ENCODE results near the gene FCER1G.

The FCER1G gene

GRCh38 chr1:161172349-161172748 lies 42.7 kb upstream of the FCER1G start:
- no peak overlapping the region for H3K9ac ChIP-seq (ENCODE audit: low read length)
- 0 out of 2 replicates have a peak, but pooled peaks cover 4% of the 10 kb centered on the region for H3F3A ChIP-seq (ENCODE audit: insufficient read depth)
- H3K79me2 ChIP-seq (ENCODE audit: insufficient read depth, low read length) = no peaks in the 10 kb centered on the region; the same call in 1 of the 2 replicates
- no peak overlapping the region for H2AFZ ChIP-seq (ENCODE audit: low read depth, low read length, severe bottlenecking)
- H3K9me2 ChIP-seq (replicated peaks; ENCODE audit: insufficient read depth, low read length) = no peaks in the 10 kb centered on the region
- H3K4me2 ChIP-seq (ENCODE audit: low read depth, low read length, poor library complexity, severe bottlenecking) = no peak overlapping the region
- H4K20me1 ChIP-seq (ENCODE audit: low read depth, low read length) = no peaks in the 10 kb centered on the region
- TF ChIP-seq, protein P1, sequence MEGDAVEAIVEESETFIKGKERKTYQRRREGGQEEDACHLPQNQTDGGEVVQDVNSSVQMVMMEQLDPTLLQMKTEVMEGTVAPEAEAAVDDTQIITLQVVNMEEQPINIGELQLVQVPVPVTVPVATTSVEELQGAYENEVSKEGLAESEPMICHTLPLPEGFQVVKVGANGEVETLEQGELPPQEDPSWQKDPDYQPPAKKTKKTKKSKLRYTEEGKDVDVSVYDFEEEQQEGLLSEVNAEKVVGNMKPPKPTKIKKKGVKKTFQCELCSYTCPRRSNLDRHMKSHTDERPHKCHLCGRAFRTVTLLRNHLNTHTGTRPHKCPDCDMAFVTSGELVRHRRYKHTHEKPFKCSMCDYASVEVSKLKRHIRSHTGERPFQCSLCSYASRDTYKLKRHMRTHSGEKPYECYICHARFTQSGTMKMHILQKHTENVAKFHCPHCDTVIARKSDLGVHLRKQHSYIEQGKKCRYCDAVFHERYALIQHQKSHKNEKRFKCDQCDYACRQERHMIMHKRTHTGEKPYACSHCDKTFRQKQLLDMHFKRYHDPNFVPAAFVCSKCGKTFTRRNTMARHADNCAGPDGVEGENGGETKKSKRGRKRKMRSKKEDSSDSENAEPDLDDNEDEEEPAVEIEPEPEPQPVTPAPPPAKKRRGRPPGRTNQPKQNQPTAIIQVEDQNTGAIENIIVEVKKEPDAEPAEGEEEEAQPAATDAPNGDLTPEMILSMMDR (IDR thresholded peaks at IDR 0.05; ENCODE audit: insufficient read depth, low read length, poor library complexity, severe bottlenecking) = no peak
- TF ChIP-seq EZH2phosphoT487 (conservative IDR thresholded peaks at IDR 0.05; ENCODE audit: low read length) = no peak
- H3K9me3 ChIP-seq (ENCODE audit: insufficient read depth, low read length) = no peaks in the 10 kb centered on the region
- no peaks in the 10 kb centered on the region for H3K27me3 ChIP-seq (ENCODE audit: low read length)
- H3K4me3 ChIP-seq (ENCODE audit: insufficient read depth, low read length, poor library complexity, severe bottlenecking) = no peak overlapping the region
- H3K27ac ChIP-seq (ENCODE audit: low read depth, low read length) = no peak overlapping the region
- no peaks in the 10 kb centered on the region for H3K36me3 ChIP-seq (ENCODE audit: low read length)

DNA sequence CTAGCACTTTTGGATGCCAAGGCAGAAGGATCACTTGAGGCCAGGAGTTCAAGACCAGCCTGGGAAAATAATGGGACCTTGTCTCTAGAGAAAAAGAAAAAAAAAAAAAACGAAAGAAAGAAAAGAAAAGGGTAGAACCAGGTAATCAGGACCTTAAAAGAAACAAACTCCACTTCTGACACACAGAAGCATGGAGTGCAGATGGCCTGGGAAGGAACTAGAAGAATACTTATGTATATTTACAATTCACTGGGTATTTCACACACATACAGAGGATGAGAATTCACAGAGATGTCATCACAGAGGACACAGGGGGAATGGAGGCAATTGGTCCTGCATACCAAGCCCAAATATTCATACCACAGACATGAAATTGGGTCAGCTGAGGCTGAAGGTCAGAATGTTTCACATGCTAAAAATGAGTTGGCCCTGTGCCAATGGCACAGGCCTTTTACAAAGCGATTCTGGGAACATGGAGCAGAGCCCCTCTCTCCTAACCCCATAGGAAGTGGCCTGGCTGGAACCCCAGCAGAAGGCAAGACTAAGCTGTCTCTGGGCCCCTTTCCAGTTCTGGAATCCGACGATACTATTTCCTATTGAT lies 42.2 kb upstream of the FCER1G start:
- Histone ChIP-seq H4K20me1 (ENCODE audit: low read depth, low read length) (no peaks in the 10 kb centered on the region), H3K9me2 (replicated peaks; ENCODE audit: insufficient read depth, low read length) (no peaks in the 10 kb centered on the region), H3K79me2 (ENCODE audit: insufficient read depth, low read length) (no peaks in the 10 kb centered on the region; the same call in 1 of the 2 replicates), H3K9me3 (ENCODE audit: insufficient read depth, low read length) (no peaks in the 10 kb centered on the region), H3K4me3 (ENCODE audit: insufficient read depth, low read length, poor library complexity, severe bottlenecking) (no peak overlapping the region), H3K36me3 (ENCODE audit: low read length) (no peaks in the 10 kb centered on the region), H3K4me2 (ENCODE audit: low read depth, low read length, poor library complexity, severe bottlenecking) (no peak overlapping the region), H3K27me3 (ENCODE audit: low read length) (no peaks in the 10 kb centered on the region), H3K27ac (ENCODE audit: low read depth, low read length) (no peak overlapping the region), H2AFZ (ENCODE audit: low read depth, low read length, severe bottlenecking) (no peak overlapping the region), H3F3A (ENCODE audit: insufficient read depth) (peaks cover 7% of the 10 kb centered on the region; the same call in 1 of the 2 replicates), H3K9ac (ENCODE audit: low read length) (no peak overlapping the region)
- TF ChIP-seq EZH2phosphoT487 (conservative IDR thresholded peaks at IDR 0.05; ENCODE audit: low read length) = no peak
- TF ChIP-seq, protein P1 (IDR thresholded peaks at IDR 0.05; ENCODE audit: insufficient read depth, low read length, poor library complexity, severe bottlenecking) = no peak

GRCh38 chr1:161173711-161174110 lies 41.4 kb upstream of the FCER1G start:
- H4K20me1 ChIP-seq (ENCODE audit: low read depth, low read length) = no peaks in the 10 kb centered on the region
- H3K36me3 ChIP-seq (ENCODE audit: low read length) = no peaks in the 10 kb centered on the region
- no peak overlapping the region for H3K9ac ChIP-seq (ENCODE audit: low read length)
- no peaks in the 10 kb centered on the region for H3K27me3 ChIP-seq (ENCODE audit: low read length)
- no peak overlapping the region for H3K4me3 ChIP-seq (ENCODE audit: insufficient read depth, low read length, poor library complexity, severe bottlenecking)
- H3K9me3 ChIP-seq (ENCODE audit: insufficient read depth, low read length) = no peaks in the 10 kb centered on the region
- no peak for TF ChIP-seq EZH2phosphoT487 (conservative IDR thresholded peaks at IDR 0.05; ENCODE audit: low read length)
- TF ChIP-seq, protein P1 (IDR thresholded peaks at IDR 0.05; ENCODE audit: insufficient read depth, low read length, poor library complexity, severe bottlenecking) = no peak
- H2AFZ ChIP-seq (ENCODE audit: low read depth, low read length, severe bottlenecking) = no peak overlapping the region
- no peaks in the 10 kb centered on the region for H3K9me2 ChIP-seq (replicated peaks; ENCODE audit: insufficient read depth, low read length)
- peaks cover 13% of the 10 kb centered on the region; the same call in 1 of the 2 replicates for H3F3A ChIP-seq (ENCODE audit: insufficient read depth)
- H3K79me2 ChIP-seq (ENCODE audit: insufficient read depth, low read length) = no peaks in the 10 kb centered on the region; the same call in 1 of the 2 replicates
- H3K27ac ChIP-seq (ENCODE audit: low read depth, low read length) = no peak overlapping the region
- H3K4me2 ChIP-seq (ENCODE audit: low read depth, low read length, poor library complexity, severe bottlenecking) = no peak overlapping the region

Measured in SU-DHL-6 (cell line).